Umbilical cord (tissue), 2 donors: ENCODE data around the gene URB1. TPM values are rescaled to one million over a fixed set of nuclear protein-coding genes. Genes with fewer than 3 reads are reported as not detected.
"Not testable (repeated sequence)": the region's sequence is repeated elsewhere in the genome, so short reads cannot be mapped to it uniquely, and the experiment has no call there.

ENCODE experiments used
- DNase-seq: peaks from one replicate; pipeline ENCODE4 v3.0.0-alpha.2; 2015; ENCODE audit warnings: low spot score
- total RNA-seq: library from RNA; depleted of rRNA; stranded (reverse); fragments of >200 nt; gene quantifications from one replicate; pipeline ENCODE4 v1.2.3, GENCODE V29; 2014; ENCODE audit warnings: low replicate concordance; ENCODE audit not compliant: insufficient read depth

Gene URB1
- total RNA-seq, 1 donor from 2014 or later: 20.2 TPM

GRCh38 chr21:32371913-32372314 lies 20.9 kb downstream of the URB1 start:
- no peak for DNase-seq

GRCh38 chr21:32370998-32371766 lies 21.6 kb downstream of the URB1 start:
- DNase-seq: no peak

GRCh38 chr21:32368961-32369360 lies 23.9 kb downstream of the URB1 start:
- not testable (repeated sequence) for DNase-seq

GRCh38 chr21:32368386-32368785 lies 24.4 kb downstream of the URB1 start:
- no peak for DNase-seq

GRCh38 chr21:32367158-32367557 lies 25.7 kb downstream of the URB1 start:
- no peak for DNase-seq

- DNase-seq: no peak
Observed at GRCh38 chr21:32366191-32366590, 26.6 kb downstream of the URB1 start.

- no peak for DNase-seq
Observed at GRCh38 chr21:32364796-32365195, 28.0 kb downstream of the URB1 start.

GRCh38 chr21:32364387-32364786 lies 28.4 kb downstream of the URB1 start:
- DNase-seq: peak; percentile 56

- peak; percentile 19 for DNase-seq
Observed at GRCh38 chr21:32360401-32360975, 32.3 kb downstream of the URB1 start.

GRCh38 chr21:32359719-32360260 lies 33.0 kb downstream of the URB1 start:
- no peak for DNase-seq

GRCh38 chr21:32356874-32357395 lies 35.9 kb downstream of the URB1 start:
- DNase-seq: no peak

- DNase-seq: no peak
Observed at GRCh38 chr21:32353002-32353711, 39.7 kb downstream of the URB1 start.

- no peak for DNase-seq
Observed at GRCh38 chr21:32352526-32352925, 40.3 kb downstream of the URB1 start.

GRCh38 chr21:32351428-32351827 lies 41.4 kb downstream of the URB1 start:
- peak; percentile 35 for DNase-seq

GRCh38 chr21:32350981-32351380 lies 41.8 kb downstream of the URB1 start:
- no peak for DNase-seq

- DNase-seq: no peak
Observed at GRCh38 chr21:32350211-32350980, 42.4 kb downstream of the URB1 start.

GRCh38 chr21:32349333-32349944 lies 43.4 kb downstream of the URB1 start:
- DNase-seq: no peak

- peak; percentile 29 for DNase-seq
Observed at GRCh38 chr21:32348604-32349332, 44.0 kb downstream of the URB1 start.

- DNase-seq: no peak
Observed at GRCh38 chr21:32347977-32348376, 44.8 kb downstream of the URB1 start.

GRCh38 chr21:32347351-32347750 lies 45.5 kb downstream of the URB1 start:
- DNase-seq: no peak
